Activated T-cell treated with anti-CD3 and anti-CD28 coated beads, Interleukin-2, amount 50 U/mL, for 4 hours (primary cell): ENCODE data around the gene EPB41L2. TPM values are rescaled to one million over a fixed set of nuclear protein-coding genes. Genes with fewer than 3 reads are reported as not detected.

ENCODE experiments used
- ATAC-seq, 2 donors: fragments of 200-7000 bp; cut with Tn5 transposase; one replicate each; pipeline ENCODE4 v1.10.0; 2021
- DNase-seq: peaks from one replicate; pipeline ENCODE4 v3.0.0-alpha.2; 2020
- H3K27me3 Mint-ChIP-seq: one replicate; pipeline ENCODE4 v1.8.0; 2021; ENCODE audit warnings: low read depth, mixed read lengths
- H3K36me3 Mint-ChIP-seq: one replicate; pipeline ENCODE4 v1.8.0; 2022; ENCODE audit warnings: mixed read lengths; ENCODE audit not compliant: insufficient read depth
- H3K4me1 Mint-ChIP-seq: one replicate; pipeline ENCODE4 v1.8.0; 2021; ENCODE audit warnings: low read depth, mixed read lengths
- H3K4me3 Mint-ChIP-seq: one replicate; pipeline ENCODE4 v1.8.0; 2021; ENCODE audit warnings: mild to moderate bottlenecking, moderate library complexity, mixed read lengths
- H3K9me3 Mint-ChIP-seq: one replicate; pipeline ENCODE4 v1.8.0; 2021; ENCODE audit warnings: mixed read lengths
- total RNA-seq, 3 donors: library from RNA; stranded (reverse); gene quantifications; one replicate each; pipeline ENCODE4 v1.2.1, GENCODE V29; 2021

EPB41L2 gene
- total RNA-seq, 3 donors from 2014 or later: 11.7 to 18.0 (median 15.3) TPM

DNA sequence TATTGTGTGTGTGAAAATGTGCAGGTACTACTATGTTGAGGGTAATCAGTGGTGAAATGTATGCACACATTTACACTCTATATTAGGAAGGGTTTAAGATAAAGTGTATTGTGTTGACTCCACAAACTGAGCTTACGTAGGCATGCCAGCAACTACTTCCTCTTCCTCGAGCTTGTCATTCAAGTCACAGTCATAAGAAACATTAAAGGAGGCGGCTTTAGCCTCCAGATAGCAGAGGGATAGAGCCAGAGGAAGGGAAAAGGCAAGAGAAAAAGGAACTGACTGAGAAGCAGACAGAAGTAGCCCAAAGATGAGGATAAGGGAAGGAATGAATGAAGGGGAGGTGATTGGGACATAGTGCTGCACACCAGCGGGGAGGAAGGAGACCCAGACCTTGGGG is 180.7 kb downstream of the EPB41L2 start:
- Mint-ChIP-seq H3K36me3 (peaks cover 4% of the 10 kb centered on the region), H3K9me3 (no peaks in the 10 kb centered on the region), H3K4me1 (no peaks in the 10 kb centered on the region), H3K4me3 (no peak overlapping the region), H3K27me3 (no peaks in the 10 kb centered on the region)
- ATAC-seq (no peak), DNase-seq (no peak)

DNA sequence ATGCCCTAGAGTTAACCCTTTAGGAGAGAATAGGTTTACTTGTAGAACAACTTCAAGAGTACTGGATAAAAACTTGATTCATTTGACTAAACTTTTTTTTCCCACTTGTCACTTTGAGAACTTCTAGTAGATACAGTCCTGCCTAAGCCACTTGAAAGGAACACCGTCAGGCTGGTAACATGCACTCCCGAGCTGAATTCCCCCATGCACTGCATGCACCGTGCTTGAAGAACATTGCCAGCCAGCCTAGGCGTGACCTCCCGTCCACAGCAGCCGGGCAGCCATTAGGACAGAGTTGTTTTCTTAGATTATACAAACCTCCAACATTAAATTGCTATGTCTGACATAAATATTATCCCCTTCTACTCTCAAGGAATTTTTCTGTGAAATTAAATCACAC is 183.2 kb downstream of the EPB41L2 start:
- ATAC-seq: no peak
- Mint-ChIP-seq H3K9me3 (no peaks in the 10 kb centered on the region), H3K4me1 (no peaks in the 10 kb centered on the region), H3K36me3 (peaks cover 4% of the 10 kb centered on the region), H3K27me3 (no peaks in the 10 kb centered on the region), H3K4me3 (no peak overlapping the region)
- no peak for DNase-seq

DNA sequence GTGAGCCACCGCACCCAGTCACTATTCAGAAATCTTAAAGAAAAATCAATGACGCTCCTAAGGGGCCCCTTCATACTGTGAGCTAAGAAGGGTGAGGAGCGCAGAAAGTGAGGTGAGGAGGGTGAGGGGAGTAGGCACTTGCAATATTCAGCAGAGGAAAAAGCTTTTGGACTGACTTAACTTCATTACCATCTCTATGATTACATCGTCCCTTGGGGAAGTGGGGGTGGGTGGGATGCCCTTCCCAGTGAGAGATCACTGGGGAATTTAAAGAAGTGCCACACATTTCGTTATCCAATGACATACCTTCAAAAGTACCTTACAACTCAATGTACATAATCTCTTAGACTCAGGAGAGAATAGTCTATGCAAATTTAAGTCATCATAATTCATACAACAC is 189.3 kb downstream of the EPB41L2 start:
- Mint-ChIP-seq H3K4me1 (no peaks in the 10 kb centered on the region), H3K4me3 (no peak overlapping the region), H3K36me3 (peaks cover 4% of the 10 kb centered on the region), H3K9me3 (no peaks in the 10 kb centered on the region), H3K27me3 (no peaks in the 10 kb centered on the region)
- ATAC-seq: no peak
- no peak for DNase-seq

DNA sequence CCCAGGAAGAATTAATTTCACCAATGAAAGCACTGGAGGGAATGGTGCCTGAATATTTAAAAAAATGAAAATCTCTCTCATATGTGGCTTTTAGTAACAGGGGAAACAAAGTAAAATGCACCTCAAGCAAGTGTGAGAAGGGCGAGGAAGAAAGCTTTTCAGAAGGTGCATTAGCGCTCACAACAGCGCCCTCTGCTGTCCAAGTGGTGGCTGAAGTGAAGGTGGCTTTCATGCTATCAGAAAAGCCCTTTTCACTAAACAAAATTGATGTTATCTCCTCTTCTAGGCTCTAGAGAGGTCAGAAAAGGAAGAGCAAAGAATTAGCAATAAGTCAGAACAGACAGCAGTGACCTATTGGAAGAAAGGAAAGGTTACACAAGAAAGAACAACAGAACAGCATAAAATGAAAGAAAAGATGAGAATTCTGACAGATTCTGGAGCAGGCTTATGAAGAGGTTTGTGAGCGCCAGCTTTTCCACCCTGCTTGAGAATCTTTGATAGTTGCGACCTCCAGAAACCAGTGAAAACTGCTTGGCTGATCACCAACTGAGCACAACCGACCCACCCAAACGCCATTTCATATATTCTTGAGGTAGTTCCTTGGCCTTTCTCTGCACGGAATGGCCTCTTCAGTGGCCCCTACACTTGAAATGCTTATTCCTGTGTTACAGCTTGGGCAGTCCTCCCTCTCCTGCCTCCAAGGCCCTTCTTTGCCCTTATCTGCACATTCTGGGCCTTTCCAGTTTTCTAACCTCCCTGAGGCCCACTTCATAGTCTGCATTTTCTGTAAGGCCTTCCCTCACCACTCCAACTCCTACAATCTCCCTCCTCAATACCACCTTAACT is 190.6 kb downstream of the EPB41L2 start:
- Mint-ChIP-seq H3K4me1 (no peaks in the 10 kb centered on the region), H3K9me3 (no peaks in the 10 kb centered on the region), H3K36me3 (peaks cover 4% of the 10 kb centered on the region), H3K27me3 (no peaks in the 10 kb centered on the region), H3K4me3 (no peak overlapping the region)
- peak in 1 of 2 donors; percentile 48 for ATAC-seq
- DNase-seq: peak; percentile 67

DNA sequence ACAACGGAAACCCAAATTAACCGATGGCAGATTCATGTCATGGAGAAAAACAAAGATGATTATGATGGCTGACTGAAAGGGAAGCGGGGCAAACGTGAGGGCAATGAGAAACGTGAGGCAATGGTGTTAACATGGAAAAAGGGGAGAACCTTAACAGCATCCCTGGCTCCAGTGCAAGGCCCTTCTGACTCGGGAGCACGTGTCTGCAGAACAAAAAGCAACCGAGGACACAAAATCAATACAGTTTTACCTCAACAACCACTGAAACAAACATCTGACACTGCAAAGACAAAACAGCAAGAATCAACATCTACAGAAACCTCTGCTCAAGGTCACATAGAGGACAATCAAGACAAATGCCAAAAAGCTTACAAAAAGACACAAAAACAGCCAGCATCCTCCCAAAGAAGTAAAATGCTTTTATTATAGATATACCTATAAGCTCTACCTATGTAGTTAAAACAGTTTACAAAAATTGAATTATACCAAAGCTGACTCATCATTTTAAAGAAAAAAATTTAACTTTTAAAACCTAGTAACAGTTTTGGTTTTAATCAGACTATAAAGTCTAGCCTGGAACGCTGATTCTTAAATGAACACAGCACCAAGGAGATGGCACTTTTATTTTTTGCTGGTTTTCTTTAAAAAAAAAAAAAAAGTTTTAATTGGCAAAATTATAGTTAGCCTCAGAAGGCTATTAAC is 192.7 kb downstream of the EPB41L2 start:
- Mint-ChIP-seq H3K4me3 (no peak overlapping the region), H3K27me3 (no peaks in the 10 kb centered on the region), H3K4me1 (no peaks in the 10 kb centered on the region), H3K9me3 (no peaks in the 10 kb centered on the region), H3K36me3 (peaks cover 7% of the 10 kb centered on the region)
- ATAC-seq (no peak), DNase-seq (no peak)

DNA sequence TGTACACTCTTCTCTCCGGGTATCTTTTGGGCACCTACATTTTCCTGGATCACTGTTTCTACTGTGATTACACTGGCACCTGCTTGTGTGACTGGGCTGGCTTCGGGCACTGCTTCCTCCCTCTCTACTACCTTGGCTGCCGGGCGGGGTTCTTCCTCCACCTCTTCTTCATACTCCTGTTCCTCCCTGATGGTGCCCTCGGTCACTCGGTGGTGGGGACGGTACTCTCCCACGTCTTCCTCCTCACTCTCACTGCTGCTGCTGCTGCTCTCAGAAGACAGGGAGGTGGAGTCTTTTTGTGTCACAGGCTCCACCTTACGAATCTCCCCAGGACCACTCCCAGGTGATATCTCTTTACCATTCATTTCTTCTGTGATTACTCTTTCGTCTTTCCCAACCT is 193.4 kb downstream of the EPB41L2 start:
- no peak for ATAC-seq
- no peak for DNase-seq
- H3K4me1 Mint-ChIP-seq: no peaks in the 10 kb centered on the region
- peaks cover 7% of the 10 kb centered on the region for H3K36me3 Mint-ChIP-seq
- no peaks in the 10 kb centered on the region for H3K27me3 Mint-ChIP-seq
- no peak overlapping the region for H3K4me3 Mint-ChIP-seq
- H3K9me3 Mint-ChIP-seq: no peaks in the 10 kb centered on the region

DNA sequence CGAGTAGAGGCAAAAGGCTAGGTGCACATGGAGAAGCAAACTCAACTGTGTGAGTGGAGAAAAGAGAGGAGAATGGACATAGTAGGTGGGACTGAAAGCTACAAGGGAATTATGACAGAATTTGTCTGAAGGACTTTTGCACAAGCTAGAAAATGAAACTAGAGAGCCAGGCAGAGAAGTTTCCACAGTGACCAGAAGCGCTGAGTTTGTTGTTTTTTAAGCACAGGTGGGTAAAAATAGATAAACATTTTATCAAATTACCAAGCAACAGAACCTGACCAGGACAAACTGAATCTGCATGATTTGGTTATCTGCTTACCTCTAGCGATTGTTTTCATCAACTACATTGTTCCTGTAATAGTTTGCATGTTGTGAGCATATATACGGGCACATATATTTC is 197.3 kb downstream of the EPB41L2 start:
- no peak for ATAC-seq
- no peaks in the 10 kb centered on the region for H3K27me3 Mint-ChIP-seq

DNA sequence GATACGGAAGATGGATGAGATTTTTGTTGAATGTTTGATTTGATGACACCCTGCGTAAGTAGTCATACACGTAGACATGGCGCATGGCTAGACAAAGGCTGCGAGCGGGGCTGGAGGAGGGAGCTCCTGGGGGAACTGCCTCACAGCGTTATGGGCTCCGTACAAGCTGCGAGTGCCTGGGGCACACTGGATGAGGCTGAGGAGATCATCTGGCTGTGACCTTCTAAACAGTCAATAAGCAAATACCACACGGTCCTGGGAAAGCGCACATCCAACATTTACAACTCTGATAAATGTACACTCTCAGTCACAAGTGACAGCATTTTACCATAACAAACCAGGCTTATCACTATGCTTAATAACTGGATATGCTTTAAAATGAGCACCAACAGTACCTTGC is 198.7 kb downstream of the EPB41L2 start:
- no peaks in the 10 kb centered on the region for H3K27me3 Mint-ChIP-seq
- no peak overlapping the region for H3K4me3 Mint-ChIP-seq
- no peaks in the 10 kb centered on the region for H3K4me1 Mint-ChIP-seq
- DNase-seq (no peak), ATAC-seq (no peak)
- H3K9me3 Mint-ChIP-seq: no peaks in the 10 kb centered on the region
- H3K36me3 Mint-ChIP-seq: peaks cover 8% of the 10 kb centered on the region

More for the DNA sequence above, 197.3 kb downstream of the EPB41L2 start:
- H3K36me3 Mint-ChIP-seq: peaks cover 12% of the 10 kb centered on the region
- no peaks in the 10 kb centered on the region for H3K9me3 Mint-ChIP-seq
- H3K4me3 Mint-ChIP-seq: no peak overlapping the region
- no peak for DNase-seq
- H3K4me1 Mint-ChIP-seq: no peaks in the 10 kb centered on the region

DNA sequence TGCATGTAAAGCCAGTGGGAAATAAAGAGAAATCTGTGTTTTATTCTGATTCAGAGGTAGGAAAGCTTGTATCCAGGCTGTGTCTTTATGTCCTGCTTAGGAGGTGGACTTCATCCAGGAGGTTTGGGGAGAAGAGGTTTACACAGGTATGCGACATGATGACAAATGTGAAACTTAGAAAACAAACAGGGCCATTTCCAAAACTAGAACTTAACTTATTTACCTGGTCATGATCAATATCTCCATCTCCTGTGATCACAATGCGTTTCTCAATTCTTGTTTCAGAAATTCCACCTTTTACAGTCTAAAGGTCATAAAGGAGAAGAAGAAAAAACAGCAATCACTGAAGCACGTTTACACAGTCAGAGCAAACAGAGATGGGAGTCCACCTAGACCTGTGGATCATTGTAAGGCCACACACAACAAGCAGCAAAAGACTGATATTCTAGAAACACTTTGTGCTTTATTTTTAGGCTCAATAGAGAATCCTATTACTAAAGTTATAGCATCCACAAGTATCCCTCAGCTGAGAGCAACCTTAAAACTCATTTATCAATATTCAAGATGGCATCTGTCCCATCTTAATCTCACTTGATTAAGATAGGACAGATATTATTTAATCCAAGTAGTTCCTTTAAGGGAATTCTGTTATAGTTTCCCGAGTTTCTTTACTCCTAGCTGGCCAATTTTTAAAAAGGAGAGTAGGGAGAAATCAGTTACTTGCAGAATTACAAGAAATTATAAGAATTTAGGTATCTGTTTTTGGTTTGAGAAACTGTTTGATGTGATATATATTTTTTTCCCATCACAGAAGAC is 199.4 kb downstream of the EPB41L2 start:
- Mint-ChIP-seq H3K9me3 (no peaks in the 10 kb centered on the region), H3K4me3 (no peak overlapping the region), H3K36me3 (peaks cover 8% of the 10 kb centered on the region), H3K4me1 (no peaks in the 10 kb centered on the region), H3K27me3 (no peaks in the 10 kb centered on the region)
- DNase-seq: no peak
- ATAC-seq: no peak

DNA sequence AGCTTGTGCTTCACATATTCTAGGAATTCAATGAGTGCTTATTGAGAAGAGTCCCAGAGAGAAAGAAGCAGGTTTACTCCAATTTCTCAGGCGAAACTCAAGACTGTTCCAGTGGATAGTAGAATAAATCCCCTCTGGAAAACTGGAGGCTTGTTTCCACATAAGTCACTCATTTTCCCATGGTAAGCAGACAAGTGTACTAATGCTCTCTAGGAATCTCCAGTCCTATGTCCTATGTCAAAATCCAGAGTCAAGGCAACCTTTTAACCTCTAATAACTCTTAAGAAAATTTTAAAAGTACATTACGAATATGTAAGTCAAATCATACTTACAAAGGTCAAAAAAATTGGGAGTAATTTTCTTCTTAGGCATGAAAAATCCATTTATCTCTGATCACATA is 200.7 kb downstream of the EPB41L2 start:
- no peak for DNase-seq
- Mint-ChIP-seq H3K27me3 (no peaks in the 10 kb centered on the region), H3K4me1 (no peaks in the 10 kb centered on the region), H3K4me3 (no peak overlapping the region), H3K36me3 (peaks cover 8% of the 10 kb centered on the region), H3K9me3 (no peaks in the 10 kb centered on the region)
- ATAC-seq: no peak

DNA sequence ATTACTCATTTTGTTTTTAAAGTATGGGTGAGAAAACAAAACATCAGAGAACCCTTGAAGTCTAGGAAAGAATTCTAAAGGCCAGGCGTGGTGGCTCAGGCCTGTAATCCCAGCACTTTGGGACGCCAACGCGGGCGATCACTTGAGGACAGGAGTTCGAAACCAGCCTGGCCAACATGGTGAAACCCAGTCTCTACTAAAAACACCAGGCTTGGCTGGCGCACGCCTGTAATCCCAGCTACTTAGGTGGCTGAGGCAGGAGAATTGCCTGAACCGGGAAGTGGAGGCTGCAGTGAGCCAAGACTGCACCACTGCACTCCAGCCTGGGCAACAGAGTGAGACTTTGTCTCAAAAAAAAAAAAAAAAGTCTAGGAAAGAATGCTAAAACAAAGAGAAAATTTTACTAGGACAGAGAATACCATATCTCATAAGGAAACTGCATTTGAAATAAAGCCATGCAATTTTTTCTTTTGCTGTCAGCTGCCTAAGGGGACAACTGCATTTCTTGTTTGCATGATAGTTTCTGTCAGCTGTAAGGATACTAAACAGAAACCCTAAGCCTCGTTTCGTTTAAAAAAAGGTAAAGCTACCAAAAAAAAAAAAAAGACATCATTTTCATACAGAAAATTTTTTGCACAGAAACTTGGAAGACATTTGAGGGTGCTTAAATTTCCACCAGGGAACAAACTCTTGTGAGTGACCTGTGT is 203.7 kb downstream of the EPB41L2 start:
- Mint-ChIP-seq H3K4me1 (no peaks in the 10 kb centered on the region), H3K27me3 (no peaks in the 10 kb centered on the region), H3K36me3 (peaks cover 6% of the 10 kb centered on the region), H3K9me3 (no peaks in the 10 kb centered on the region), H3K4me3 (no peak overlapping the region)
- DNase-seq (no peak), ATAC-seq (no peak)

DNA sequence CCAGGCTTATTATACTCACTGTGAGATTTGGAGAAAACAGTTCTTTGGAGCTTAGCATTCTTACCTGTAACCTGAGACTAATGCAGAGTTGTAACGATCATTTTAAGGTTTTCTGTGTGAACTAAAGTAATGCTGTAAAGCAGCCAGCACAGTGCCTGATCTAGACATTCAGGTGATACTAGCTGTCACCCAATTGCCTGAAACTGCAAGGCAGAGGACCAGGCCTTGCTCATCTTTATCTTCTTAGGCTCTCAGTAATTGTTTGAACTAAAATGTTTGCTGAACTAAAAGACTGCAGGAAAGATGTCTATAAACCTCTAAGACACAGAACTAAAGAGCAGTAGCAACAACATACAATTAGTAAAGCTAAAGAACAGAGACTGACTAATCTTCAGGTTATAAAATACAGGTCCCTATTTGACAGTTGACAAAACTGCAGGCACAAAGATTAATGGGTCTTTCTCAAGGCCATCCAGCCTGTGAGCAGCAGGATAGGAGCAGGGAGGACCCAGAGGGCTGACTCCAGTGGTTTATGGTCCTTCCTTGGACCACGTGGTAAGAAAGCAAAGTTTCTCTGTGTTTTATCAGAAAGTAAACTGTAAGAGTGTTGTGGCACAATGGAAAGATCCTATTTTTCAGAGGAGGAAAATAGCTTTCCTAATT is 204.4 kb downstream of the EPB41L2 start:
- no peak for DNase-seq
- Mint-ChIP-seq H3K9me3 (no peaks in the 10 kb centered on the region), H3K27me3 (no peaks in the 10 kb centered on the region), H3K4me3 (no peak overlapping the region), H3K36me3 (peaks cover 6% of the 10 kb centered on the region), H3K4me1 (no peaks in the 10 kb centered on the region)
- no peak for ATAC-seq

DNA sequence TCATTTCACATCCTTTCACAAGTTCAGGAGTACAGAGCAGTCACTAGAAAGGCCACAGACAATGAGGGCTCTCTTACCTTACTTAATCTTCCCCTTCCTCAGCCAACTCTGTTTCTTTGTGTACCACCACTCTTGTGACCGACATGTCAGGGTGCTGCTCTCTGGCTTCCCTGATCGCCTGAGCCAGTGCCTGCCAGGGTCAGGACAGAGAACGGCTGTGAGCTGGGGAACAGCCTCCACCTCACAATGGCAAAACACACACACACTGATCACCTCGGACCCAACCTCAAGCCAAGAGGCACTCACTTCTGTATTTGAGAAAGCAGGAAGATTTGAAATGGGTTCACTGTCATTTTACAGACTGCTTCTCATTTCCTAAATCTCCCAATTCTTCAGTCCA is 205.0 kb downstream of the EPB41L2 start:
- Mint-ChIP-seq H3K27me3 (no peaks in the 10 kb centered on the region), H3K9me3 (no peaks in the 10 kb centered on the region), H3K36me3 (peaks cover 2% of the 10 kb centered on the region), H3K4me3 (no peak overlapping the region), H3K4me1 (no peaks in the 10 kb centered on the region)
- DNase-seq: no peak
- no peak for ATAC-seq
